ENCODE results near the gene C10orf67.
"Not testable (repeated sequence)": the region's sequence is repeated elsewhere in the genome, so short reads cannot be mapped to it uniquely, and the experiment has no call there.

C10orf67 gene

GRCh38 chr10:23362069-23362830 lies 17.7 kb upstream of the C10orf67 start:
- no peak for DNase-seq

- DNase-seq: no peak
Observed at GRCh38 chr10:23361665-23362064, 17.1 kb upstream of the C10orf67 start.

GRCh38 chr10:23359692-23360380 lies 15.2 kb upstream of the C10orf67 start:
- DNase-seq: no peak

GRCh38 chr10:23358357-23358756 lies 13.8 kb upstream of the C10orf67 start:
- DNase-seq: no peak

GRCh38 chr10:23354630-23355279 lies 10.2 kb upstream of the C10orf67 start:
- no peak for DNase-seq

- no peak for DNase-seq
Observed at GRCh38 chr10:23351926-23352519, 7.4 kb upstream of the C10orf67 start.

GRCh38 chr10:23350706-23351105 lies 6.1 kb upstream of the C10orf67 start:
- DNase-seq: not testable (repeated sequence)

- no peak for DNase-seq
Observed at GRCh38 chr10:23345861-23346260, 1.3 kb upstream of the C10orf67 start.

- DNase-seq: peak; percentile 70
Observed at GRCh38 chr10:23343591-23344240, 881 bp downstream of the C10orf67 start.

GRCh38 chr10:23342213-23342884 lies 2.2 kb downstream of the C10orf67 start:
- peak; percentile 30 for DNase-seq

- DNase-seq: peak; percentile 37
Observed at GRCh38 chr10:23341004-23341403, 3.6 kb downstream of the C10orf67 start.

GRCh38 chr10:23340354-23340753 lies 4.2 kb downstream of the C10orf67 start:
- DNase-seq: no peak

GRCh38 chr10:23338886-23339285 lies 5.7 kb downstream of the C10orf67 start:
- no peak for DNase-seq

GRCh38 chr10:23338155-23338828 lies 6.3 kb downstream of the C10orf67 start:
- DNase-seq: no peak

- DNase-seq: no peak
Observed at GRCh38 chr10:23337616-23338015, 7.0 kb downstream of the C10orf67 start.

GRCh38 chr10:23331567-23332301 lies 12.9 kb downstream of the C10orf67 start:
- no peak for DNase-seq

GRCh38 chr10:23330948-23331347 lies 13.6 kb downstream of the C10orf67 start:
- DNase-seq: no peak

- no peak for DNase-seq
Observed at GRCh38 chr10:23326544-23327307, 17.9 kb downstream of the C10orf67 start.

- DNase-seq: no peak
Observed at GRCh38 chr10:23325132-23325531, 19.5 kb downstream of the C10orf67 start.

GRCh38 chr10:23324351-23324750 lies 20.2 kb downstream of the C10orf67 start:
- no peak for DNase-seq
